GM12878 (cell line): ENCODE results near the gene APLN. TPM values are rescaled to one million over a fixed set of nuclear protein-coding genes. Genes with fewer than 3 reads are reported as not detected.

Experiments used
- ATAC-seq: fragments of 200-7000 bp; cut with Tn5 transposase; 3 replicates; pipeline ENCODE4 v1.9.1; 2020; ENCODE audit warnings: mild to moderate bottlenecking, moderate library complexity
- BruUV-seq: library from RNA; stranded (reverse); fragments of 400-500 nt; replicated peaks from 2 replicates; lab custom pipeline; 2021; lab: Mats Ljungman, UMichigan
- CTCF ChIA-PET: fragments of 300-600 bp; sonication (Branson Sonifier 250); formaldehyde crosslinking; extraction: SDS; loops from one replicate; lab custom pipeline; 2021; ENCODE audit warnings: inconsistent platforms; lab: Yijun Ruan, JAX
- POLR2A ChIA-PET: fragments of 350-600 bp; formaldehyde crosslinking; extraction: SDS; loops from one replicate; lab custom pipeline; 2021; ENCODE audit warnings: inconsistent platforms; lab: Charles Lee
- RAD21 ChIA-PET: fragments of 300-600 bp; sonication (Branson Sonifier 250); formaldehyde crosslinking; loops from one replicate; lab custom pipeline; 2023; ENCODE audit warnings: antibody characterized with exemption; ENCODE audit not compliant: unreplicated experiment; lab: Charles Lee
- SMC1A ChIA-PET: fragments of 300-600 bp; sonication (Branson Sonifier 250); formaldehyde crosslinking; loops from one replicate; lab custom pipeline; 2023; ENCODE audit not compliant: unreplicated experiment, uncharacterized antibody; lab: Charles Lee
- DNase-seq: peaks from one replicate; pipeline ENCODE4 v3.0.0-alpha.2; 2011; ENCODE audit warnings: low read depth, low spot score
- FAIRE-seq: peaks from 3 replicates; lab custom pipeline; 2011; peaks lifted over from hg19 to GRCh38; lab: Jason Lieb, UNC
- H2AFZ ChIP-seq: 2 replicates; pipeline ENCODE4 v1.6.0; 2011; ENCODE audit warnings: low read depth, low read length, control low read depth; ENCODE audit not compliant: control insufficient read depth
- H3K27ac ChIP-seq: 2 replicates; pipeline ENCODE4 v1.5.1; 2011; ENCODE audit warnings: control low read depth; ENCODE audit not compliant: control insufficient read depth, insufficient read depth
- H3K27me3 ChIP-seq, 2 experiments: replicated peaks in 1 of 2; 2 replicates each; pipeline versions ENCODE4 v1.6.0 to v1.6.1; 2011; ENCODE audit warnings: low read length in 1 of 2; ENCODE audit not compliant: control insufficient read depth in 2 of 2, insufficient read depth in 2 of 2
- H3K36me3 ChIP-seq, 2 experiments: 2 replicates each; pipeline ENCODE4 v1.5.1; 2011; ENCODE audit warnings: low read length in 1 of 2; ENCODE audit not compliant: control insufficient read depth in 2 of 2, insufficient read depth in 2 of 2
- H3K4me1 ChIP-seq: 2 replicates; pipeline ENCODE4 v1.6.1; 2011; ENCODE audit warnings: mild to moderate bottlenecking, low read length, moderate library complexity, mixed read lengths; ENCODE audit not compliant: control insufficient read depth, insufficient read depth
- H3K4me2 ChIP-seq: 2 replicates; pipeline ENCODE4 v1.6.0; 2011; ENCODE audit warnings: control low read depth; ENCODE audit not compliant: control insufficient read depth, insufficient read depth
- H3K4me3 ChIP-seq: fragments of 200-600 bp; sonication (generic); 2 replicates; pipeline ENCODE4 v1.5.1; 2016
- H3K79me2 ChIP-seq: 2 replicates; pipeline ENCODE4 v1.6.0; 2011; ENCODE audit warnings: low read length; ENCODE audit not compliant: control insufficient read depth, insufficient read depth
- H3K9ac ChIP-seq: 2 replicates; pipeline ENCODE4 v1.8.0; 2011; ENCODE audit warnings: low read length, control low read depth, mixed read lengths; ENCODE audit not compliant: control insufficient read depth, insufficient read depth
- H3K9me3 ChIP-seq: replicated peaks from 3 replicates; pipeline ENCODE4 v1.5.1; 2011; ENCODE audit warnings: mild to moderate bottlenecking, low read length; ENCODE audit not compliant: control insufficient read depth, insufficient read depth
- H4K20me1 ChIP-seq: 2 replicates; pipeline ENCODE4 v1.6.0; 2011; ENCODE audit not compliant: control insufficient read depth, insufficient read depth
- CHD1 ChIP-seq: IDR thresholded peaks from 2 replicates; pipeline ENCODE4 v1.6.1; 2012; ENCODE audit warnings: low read depth, low read length, improper control_type of control experiment
- FOXK2 ChIP-seq: fragments of 450-650 bp; IDR thresholded peaks from 2 replicates; pipeline ENCODE4 v1.6.1; 2017; ENCODE audit warnings: mild to moderate bottlenecking, moderate library complexity
- MEF2B ChIP-seq: fragments of 450-650 bp; IDR thresholded peaks from 2 replicates; pipeline ENCODE4 v1.6.1; 2018; ENCODE audit warnings: mild to moderate bottlenecking, moderate library complexity; ENCODE audit not compliant: partially characterized antibody, poor library complexity, severe bottlenecking
- MTA2 ChIP-seq: fragments of 450-650 bp; IDR thresholded peaks from 2 replicates; pipeline ENCODE4 v1.6.1; 2016; ENCODE audit warnings: low read depth, mild to moderate bottlenecking, moderate library complexity
- NFYA ChIP-seq: IDR thresholded peaks from 2 replicates; pipeline ENCODE4 v1.6.1; 2011; ENCODE audit warnings: low read depth, mild to moderate bottlenecking, low read length, improper control_type of control experiment, borderline replicate concordance
- RAD21 ChIP-seq: IDR thresholded peaks from 2 replicates; pipeline ENCODE4 v1.6.1; 2011; ENCODE audit warnings: mild to moderate bottlenecking, low read depth, low read length, moderate library complexity; ENCODE audit not compliant: insufficient read depth
- RAD51 ChIP-seq: fragments of 450-650 bp; IDR thresholded peaks from 2 replicates; pipeline ENCODE4 v1.6.1; 2016; ENCODE audit warnings: moderate library complexity, mild to moderate bottlenecking, inconsistent platforms
- SREBF1 ChIP-seq: IDR thresholded peaks from 2 replicates; pipeline ENCODE4 v1.6.1; 2012; ENCODE audit warnings: mild to moderate bottlenecking, low read length
- SUZ12 ChIP-seq: fragments of 200-600 bp; sonication (generic); IDR thresholded peaks from one replicate; pipeline ENCODE4 v1.6.1; 2018; ENCODE audit warnings: antibody characterized with exemption, mild to moderate bottlenecking; ENCODE audit not compliant: unreplicated experiment
- ZBTB33 ChIP-seq: fragments of 450-650 bp; IDR thresholded peaks from 2 replicates; pipeline ENCODE4 v1.6.1; 2017; ENCODE audit warnings: mild to moderate bottlenecking
- WGBS: methylation state at CpG from one replicate; pipeline ENCODE4 v1.1.6; 2016; ENCODE audit warnings: low lambda C conversion rate; ENCODE audit not compliant: insufficient replicate concordance, insufficient coverage; ENCODE audit errors: missing lambda C conversion rate; 5-methylcytosine and 5-hydroxymethylcytosine counted together
- in situ Hi-C: fragments of 300-500 bp; cut with MboI; formaldehyde crosslinking; loops from 9 replicates; pipeline ENCODE4 v1.14.3; 2018; ENCODE audit warnings: mixed read lengths
- intact Hi-C: fragments of 100-400 bp; cut with micrococcal nuclease; formaldehyde crosslinking; loops from one replicate; pipeline ENCODE4 v1.14.2; 2022; ENCODE audit not compliant: unreplicated experiment
- polyA plus RNA-seq, 11 experiments: library from polyadenylated mRNA; depleted of rRNA in 4 of 11; unstranded in 6 of 11; stranded (reverse) in 5 of 11; fragments of >200 nt; fragmentation: Nextera tagmentation in 4 of 11; fragmentation: Illumina TruSeq in 1 of 11; extraction: Ambion mirVana in 4 of 11; extraction: Trizol in 1 of 11; gene quantifications; 1 replicate in 1 of 11; 2 replicates in 10 of 11; pipeline versions ENCODE4 v1.2.1 to v1.2.3, GENCODE V29; 2011 to 2016; ENCODE audit warnings: inconsistent platforms in 2 of 11, missing spikeins in 2 of 11, low read depth in 1 of 11
- total RNA-seq, 4 experiments: library from RNA; depleted of rRNA in 3 of 4; stranded (reverse); fragments of >200 nt in 3 of 4; fragmentation: Illumina TruSeq in 1 of 4; extraction: Trizol in 1 of 4; gene quantifications; 2 replicates each; pipeline versions ENCODE4 v1.2.1 to v1.2.3, GENCODE V29; 2013 to 2021

APLN gene
- total and polyA plus RNA-seq, 10 of the 15 experiments (the other 5 are each of a cell fraction or from before 2014, with no cell fraction given): 0.31 TPM; not detected in 9

GRCh38 chrX:129661369-129661768 is 6.6 kb upstream of the APLN start:
- no peak overlapping the region for H3K4me2 ChIP-seq
- ChIA-PET RAD21 (no interaction called here), POLR2A (no interaction called here), CTCF (no interaction called here), SMC1A (interaction anchor here (1.0 to 1.1 kb wide), 2 partner anchors 21 to 161 kb away, joined by 3 read pairs; no protein-coding TSS in a partner anchor)
- no peak for DNase-seq
- TF ChIP-seq ZBTB33 (no peak), CHD1 (no peak), RAD51 (no peak), NFYA (no peak), FOXK2 (no peak), MEF2B (no peak), RAD21 (no peak), SUZ12 (no peak), SREBF1 (no peak), MTA2 (no peak)
- no peak overlapping the region for H3K9ac ChIP-seq
- H3K27me3 ChIP-seq: no peaks in the 10 kb centered on the region
- no peak overlapping the region for H3K4me3 ChIP-seq
- H3K9me3 ChIP-seq: no peaks in the 10 kb centered on the region
- no TSS peak for BruUV-seq
- ATAC-seq: no peak
- no peaks in the 10 kb centered on the region for H3K36me3 ChIP-seq
- intact Hi-C loops: no loop called here
- no peak for FAIRE-seq
- in situ Hi-C loops: no loop called here
- no peak overlapping the region for H3K27ac ChIP-seq
- no peaks in the 10 kb centered on the region for H4K20me1 ChIP-seq
- H3K4me1 ChIP-seq: no peaks in the 10 kb centered on the region
- H2AFZ ChIP-seq: no peak overlapping the region
- no peaks in the 10 kb centered on the region for H3K79me2 ChIP-seq
- WGBS: 22% methylated on average over 1 of the region's 1 CpG
